A549 (cell line): ENCODE measurements around the gene UMAD1.

ENCODE experiments used
- CHD4 ChIP-seq: fragments of 200-600 bp; sonication (generic); IDR thresholded peaks from 2 replicates; pipeline ENCODE4 v1.6.1; 2016; ENCODE audit warnings: antibody characterized with exemption, mild to moderate bottlenecking, borderline replicate concordance
- CTCF ChIP-seq: fragments of >200 bp; sonication (Bioruptor Twin); formaldehyde crosslinking; IDR thresholded peaks from 3 replicates; pipeline ENCODE4 v1.5.1; 2016
- JUN ChIP-seq, 2 experiments: fragments of >200 bp; sonication (Bioruptor Twin); formaldehyde crosslinking; IDR thresholded peaks; 2 replicates in 1 of 2; 3 replicates in 1 of 2; pipeline ENCODE4 v1.6.1; 2016 to 2017
- POLR2A ChIP-seq: IDR thresholded peaks from 2 replicates; pipeline ENCODE4 v1.6.1; 2012; ENCODE audit warnings: mild to moderate bottlenecking, low read length

GRCh38 chr7:7815395-7815794 lies 174.8 kb downstream of the UMAD1 start:
- no peak for TF ChIP-seq CTCF
- no peak for TF ChIP-seq JUN (IDR thresholded peaks at IDR 0.05)
- no peak for TF ChIP-seq CHD4
- no peak for TF ChIP-seq POLR2A
